ENCODE data around the gene GPR171.
"Not testable (repeated sequence)": the region's sequence is repeated elsewhere in the genome, so short reads cannot be mapped to it uniquely, and the experiment has no call there.

GPR171 gene

DNA sequence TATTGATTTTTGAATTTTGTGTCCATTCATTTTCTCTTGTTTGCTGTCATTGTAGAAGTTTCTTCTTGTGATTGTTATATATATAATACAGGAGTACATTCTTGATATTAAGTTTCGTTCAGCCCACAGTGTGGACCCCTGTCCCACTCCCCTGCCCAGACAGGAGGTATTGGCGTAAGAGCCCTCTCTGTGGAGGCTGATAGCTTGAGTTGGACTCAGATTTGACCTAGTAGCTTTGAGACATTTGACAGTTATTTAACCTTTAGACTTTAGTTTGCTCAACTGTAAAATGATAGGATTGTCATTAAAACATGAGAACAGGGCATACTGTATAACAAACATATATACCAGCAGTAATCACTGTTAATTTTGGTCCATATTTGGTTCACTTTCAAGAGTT is 27.1 kb downstream of the GPR171 start:
- H3K4me3 ChIP-seq (ENCODE audit: low read depth, low read length): no peak overlapping the region
- TF ChIP-seq, protein P1, sequence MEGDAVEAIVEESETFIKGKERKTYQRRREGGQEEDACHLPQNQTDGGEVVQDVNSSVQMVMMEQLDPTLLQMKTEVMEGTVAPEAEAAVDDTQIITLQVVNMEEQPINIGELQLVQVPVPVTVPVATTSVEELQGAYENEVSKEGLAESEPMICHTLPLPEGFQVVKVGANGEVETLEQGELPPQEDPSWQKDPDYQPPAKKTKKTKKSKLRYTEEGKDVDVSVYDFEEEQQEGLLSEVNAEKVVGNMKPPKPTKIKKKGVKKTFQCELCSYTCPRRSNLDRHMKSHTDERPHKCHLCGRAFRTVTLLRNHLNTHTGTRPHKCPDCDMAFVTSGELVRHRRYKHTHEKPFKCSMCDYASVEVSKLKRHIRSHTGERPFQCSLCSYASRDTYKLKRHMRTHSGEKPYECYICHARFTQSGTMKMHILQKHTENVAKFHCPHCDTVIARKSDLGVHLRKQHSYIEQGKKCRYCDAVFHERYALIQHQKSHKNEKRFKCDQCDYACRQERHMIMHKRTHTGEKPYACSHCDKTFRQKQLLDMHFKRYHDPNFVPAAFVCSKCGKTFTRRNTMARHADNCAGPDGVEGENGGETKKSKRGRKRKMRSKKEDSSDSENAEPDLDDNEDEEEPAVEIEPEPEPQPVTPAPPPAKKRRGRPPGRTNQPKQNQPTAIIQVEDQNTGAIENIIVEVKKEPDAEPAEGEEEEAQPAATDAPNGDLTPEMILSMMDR (IDR thresholded peaks at IDR 0.05; ENCODE audit: low read depth, low read length): no peak

DNA sequence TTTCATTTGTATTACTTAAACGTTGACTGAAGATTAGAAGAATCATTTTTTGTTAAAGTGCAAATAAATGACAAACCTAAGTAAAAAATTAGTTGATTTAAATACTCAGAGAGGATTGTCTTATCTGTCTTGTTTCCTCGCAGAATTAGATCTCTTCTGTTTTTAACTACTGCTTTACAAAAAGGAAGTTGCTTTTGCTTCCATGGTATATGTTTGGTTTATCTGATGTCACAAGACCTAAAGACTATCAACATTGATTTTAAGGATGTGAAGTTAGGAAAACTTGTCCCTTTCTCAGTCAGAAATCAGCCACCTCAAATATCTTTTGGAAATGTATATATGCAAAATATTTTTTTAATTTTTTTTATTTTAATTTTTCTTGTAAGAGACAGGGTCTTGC is 28.7 kb downstream of the GPR171 start:
- TF ChIP-seq, protein P1 (IDR thresholded peaks at IDR 0.05; ENCODE audit: low read depth, low read length): no peak
- H3K4me3 ChIP-seq (ENCODE audit: low read depth, low read length): no peak overlapping the region

DNA sequence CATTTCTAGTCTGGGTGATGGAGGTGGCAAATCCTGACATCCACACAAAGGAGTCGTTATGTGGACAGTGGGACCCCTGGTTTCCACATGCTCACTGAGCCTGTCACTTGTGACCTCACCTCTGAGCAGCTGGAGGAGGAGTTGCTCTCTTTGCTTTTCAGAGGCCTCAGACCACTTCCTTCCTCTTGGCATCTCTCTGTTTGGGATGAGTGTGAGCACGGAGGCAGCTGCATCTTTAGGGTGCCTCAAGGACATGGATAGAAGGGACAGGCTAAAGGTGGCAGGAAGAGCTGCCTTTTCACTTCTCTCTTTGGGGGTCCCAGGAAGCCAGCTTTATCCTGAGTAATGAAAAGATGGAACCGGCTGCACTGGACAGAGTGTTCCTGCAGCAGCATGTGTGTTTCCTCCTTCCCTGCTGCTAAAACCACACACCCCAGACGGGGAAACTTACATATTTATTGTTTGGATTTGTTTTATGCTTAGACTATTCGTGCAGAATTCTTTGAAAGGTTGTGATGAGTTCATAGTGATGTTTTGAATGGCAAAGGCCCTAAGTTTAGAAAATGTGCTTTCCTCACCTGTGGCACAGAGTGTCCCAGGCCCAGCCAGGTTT is 31.8 kb downstream of the GPR171 start:
- TF ChIP-seq, protein P1 (IDR thresholded peaks at IDR 0.05; ENCODE audit: low read depth, low read length): no peak
- H3K4me3 ChIP-seq (ENCODE audit: low read depth, low read length): no peak overlapping the region

DNA sequence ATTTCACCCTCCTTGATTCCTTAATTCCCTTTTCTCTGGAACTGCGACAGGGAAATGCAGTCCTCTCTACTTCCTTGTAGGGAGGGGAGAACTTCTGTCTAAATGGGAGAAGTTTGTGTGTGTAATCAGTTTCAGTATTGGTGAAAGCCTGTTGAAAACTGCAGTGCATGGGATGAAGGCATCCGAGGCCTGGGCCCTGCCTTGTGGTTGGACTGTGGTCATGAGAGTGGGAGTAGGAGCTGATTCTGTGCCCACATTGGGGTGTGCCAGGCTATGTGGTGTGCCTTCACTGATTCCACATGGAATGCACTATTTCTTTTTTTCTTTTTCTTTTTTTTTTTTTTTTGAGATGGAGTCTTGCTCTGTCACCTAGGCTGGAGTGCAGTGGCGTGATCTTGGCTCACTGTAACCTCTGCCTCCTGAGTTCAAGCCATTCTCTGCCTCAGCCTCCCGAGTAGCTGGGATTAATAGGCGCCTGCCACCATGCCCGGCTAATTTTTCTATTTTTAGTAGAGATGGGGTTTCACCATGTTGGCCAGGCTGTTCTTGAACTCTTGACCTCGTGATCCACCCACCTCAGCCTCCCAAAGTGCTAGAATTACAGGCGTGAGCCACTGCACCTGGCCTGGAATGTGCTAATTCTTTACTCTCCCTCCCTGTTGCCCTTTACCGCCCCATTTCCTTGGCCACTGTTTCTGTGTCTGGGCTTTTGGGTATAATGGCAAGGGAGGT is 32.9 kb downstream of the GPR171 start:
- H3K4me3 ChIP-seq (ENCODE audit: low read depth, low read length): not testable (repeated sequence)

DNA sequence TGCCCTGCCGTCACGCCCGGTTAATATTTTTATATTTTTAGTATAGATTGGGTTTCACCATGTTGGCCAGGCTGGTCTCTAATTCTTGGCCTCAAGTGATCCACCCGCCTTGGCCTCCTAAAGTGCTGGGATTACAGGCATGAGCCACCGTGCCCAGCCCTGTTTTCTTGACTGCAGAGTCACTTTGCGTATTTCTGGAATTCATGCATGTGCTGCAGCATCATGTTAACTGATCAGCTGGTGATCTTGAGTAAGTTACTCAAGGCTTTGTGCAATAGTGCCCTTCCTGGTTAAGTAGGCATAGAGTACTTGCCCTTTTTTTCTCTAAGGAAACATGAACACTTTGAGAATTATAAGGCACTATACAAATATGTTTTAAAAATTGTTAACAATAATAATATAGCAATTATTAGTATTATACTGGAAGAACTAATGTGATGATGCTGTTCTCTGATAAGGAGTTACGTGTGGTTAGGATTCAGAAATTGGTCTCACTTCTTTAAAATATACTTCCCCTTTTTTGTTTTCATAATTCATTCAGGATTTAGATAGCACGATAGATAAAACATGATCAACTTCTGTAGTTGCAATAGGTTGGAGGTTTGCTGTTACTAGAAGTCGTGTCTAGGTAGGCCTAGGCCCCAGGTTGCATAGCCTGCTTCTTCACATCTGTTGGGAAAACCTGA is 33.6 kb downstream of the GPR171 start:
- H3K4me3 ChIP-seq (ENCODE audit: low read depth, low read length): no peak overlapping the region
- TF ChIP-seq, protein P1 (IDR thresholded peaks at IDR 0.05; ENCODE audit: low read depth, low read length): no peak

DNA sequence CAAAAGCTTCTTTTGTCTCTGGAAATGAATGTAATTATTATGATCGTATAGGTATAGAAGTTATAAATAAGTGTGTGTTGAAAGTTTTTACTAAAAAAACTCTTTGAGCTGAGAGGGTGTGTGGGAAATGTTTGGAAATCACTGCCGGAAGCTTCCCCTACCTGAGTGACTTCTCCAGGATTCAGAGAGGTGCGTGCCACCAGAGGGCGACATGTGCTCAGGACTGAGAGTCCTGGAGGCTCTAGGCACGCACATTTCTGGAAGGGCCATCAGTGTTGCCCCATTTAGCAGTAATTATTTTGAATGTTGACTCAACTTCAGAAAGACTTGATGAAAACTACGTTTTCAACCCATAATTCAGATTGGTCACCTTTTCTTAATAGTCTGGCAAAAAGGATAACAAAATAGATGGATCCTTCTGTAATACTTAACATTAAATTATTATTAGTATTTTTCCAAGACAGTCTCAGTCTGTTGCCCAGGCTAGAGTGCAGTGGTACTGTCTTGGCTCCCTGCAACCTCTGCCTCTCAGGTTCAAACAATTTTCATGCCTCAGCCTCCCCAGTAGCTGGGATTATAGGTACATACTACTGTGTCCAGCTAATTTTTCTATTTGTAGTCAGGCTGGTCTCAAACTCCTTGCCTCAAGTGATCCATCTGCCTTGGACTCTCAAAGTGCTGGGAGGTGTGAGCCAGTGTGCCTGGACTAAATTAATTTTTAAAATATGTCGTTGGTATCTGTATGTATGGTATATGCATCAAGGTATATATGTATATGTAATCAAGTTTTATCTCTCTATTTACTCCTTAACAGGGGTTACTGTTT is 34.5 kb downstream of the GPR171 start:
- H3K4me3 ChIP-seq (ENCODE audit: low read depth, low read length): no peak overlapping the region
- TF ChIP-seq, protein P1 (IDR thresholded peaks at IDR 0.05; ENCODE audit: low read depth, low read length): peak; percentile 64

DNA sequence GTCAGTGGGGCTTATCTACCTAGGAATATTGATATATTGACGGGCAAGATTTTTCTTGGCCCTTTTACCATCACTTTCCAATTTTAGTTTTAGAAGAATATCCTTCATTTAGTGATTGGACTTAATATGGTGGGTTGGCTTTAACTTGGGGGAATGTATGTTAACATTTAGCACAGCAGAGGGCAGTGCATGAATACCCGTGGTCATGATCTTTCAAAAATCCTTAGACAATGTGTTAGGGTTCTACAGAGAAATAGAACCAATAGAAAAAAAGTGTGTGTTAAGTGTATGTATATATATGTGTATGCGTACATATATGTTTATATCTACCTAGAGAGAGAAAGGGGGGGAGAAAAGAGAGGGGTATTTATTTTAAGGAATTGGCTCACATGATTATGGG is 36.9 kb downstream of the GPR171 start:
- H3K4me3 ChIP-seq (ENCODE audit: low read depth, low read length): no peak overlapping the region
- TF ChIP-seq, protein P1 (IDR thresholded peaks at IDR 0.05; ENCODE audit: low read depth, low read length): no peak

Measured in WI38 (cell line).